AG09319 (cell line): ENCODE data around the gene PMFBP1.

Source experiments
- DNase-seq: peaks from one replicate; pipeline ENCODE4 v3.0.0-alpha.2; 2010; ENCODE audit warnings: low read depth; ENCODE audit errors: extremely low read depth
- CTCF ChIP-seq: IDR thresholded peaks from 2 replicates; pipeline ENCODE4 v1.5.1; 2011; ENCODE audit warnings: low read depth, mild to moderate bottlenecking, inconsistent platforms, low read length, moderate library complexity

Gene PMFBP1

GRCh38 chr16:72149676-72150464 is 22.1 kb downstream of the PMFBP1 start:
- no peak for TF ChIP-seq CTCF
- DNase-seq, result no peak

- DNase-seq, result no peak
- TF ChIP-seq CTCF, result no peak
Observed at GRCh38 chr16:72142476-72142875, 29.5 kb downstream of the PMFBP1 start.

GRCh38 chr16:72139908-72140307 is 32.0 kb downstream of the PMFBP1 start:
- DNase-seq, result no peak
- no peak for TF ChIP-seq CTCF

GRCh38 chr16:72138064-72138572 is 33.8 kb downstream of the PMFBP1 start:
- no peak for DNase-seq
- TF ChIP-seq CTCF, result no peak

- no peak for DNase-seq
- no peak for TF ChIP-seq CTCF
Observed at GRCh38 chr16:72137380-72138063, 34.4 kb downstream of the PMFBP1 start.

- TF ChIP-seq CTCF, result no peak
- DNase-seq, result no peak
Observed at GRCh38 chr16:72134507-72134906, 37.4 kb downstream of the PMFBP1 start.

- no peak for TF ChIP-seq CTCF
- DNase-seq, result no peak
Observed at GRCh38 chr16:72132726-72133125, 39.2 kb downstream of the PMFBP1 start.
